Stromal cell of bone marrow (primary cell): Measurements from ENCODE around the gene AMOTL1.

Source experiments
- DNase-seq: peaks from one replicate; pipeline ENCODE4 v3.0.0-alpha.2; 2012; ENCODE audit warnings: low read depth

AMOTL1 gene

GRCh38 chr11:94857337-94857736, 89.2 kb downstream of the AMOTL1 start:
- DNase-seq, result no peak

GRCh38 chr11:94858012-94858705, 90.0 kb downstream of the AMOTL1 start:
- no peak for DNase-seq

GRCh38 chr11:94860333-94860732, 92.2 kb downstream of the AMOTL1 start:
- no peak for DNase-seq

- DNase-seq, result no peak
Observed at GRCh38 chr11:94861306-94861845, 93.2 kb downstream of the AMOTL1 start.

- DNase-seq, result peak; percentile 43
Observed at GRCh38 chr11:94862926-94863880, 95.0 kb downstream of the AMOTL1 start.

GRCh38 chr11:94864506-94865045, 96.4 kb downstream of the AMOTL1 start:
- DNase-seq, result no peak

- no peak for DNase-seq
Observed at GRCh38 chr11:94866231-94866822, 98.2 kb downstream of the AMOTL1 start.

- DNase-seq, result no peak
Observed at GRCh38 chr11:94866936-94867795, 99.0 kb downstream of the AMOTL1 start.

GRCh38 chr11:94868468-94868867, 100.3 kb downstream of the AMOTL1 start:
- no peak for DNase-seq

- no peak for DNase-seq
Observed at GRCh38 chr11:94869186-94869585, 101.0 kb downstream of the AMOTL1 start.

- DNase-seq, result no peak
Observed at GRCh38 chr11:94870422-94870821, 102.3 kb downstream of the AMOTL1 start.

GRCh38 chr11:94871491-94872185, 103.5 kb downstream of the AMOTL1 start:
- no peak for DNase-seq

- no peak for DNase-seq
Observed at GRCh38 chr11:94873916-94874540, 105.9 kb downstream of the AMOTL1 start.

- no peak for DNase-seq
Observed at GRCh38 chr11:94876222-94876621, 108.1 kb downstream of the AMOTL1 start.

- peak; percentile 96 for DNase-seq
Observed at GRCh38 chr11:94876645-94877442, 108.7 kb downstream of the AMOTL1 start.

- no peak for DNase-seq
Observed at GRCh38 chr11:94877443-94878200, 109.5 kb downstream of the AMOTL1 start.

- DNase-seq, result no peak
Observed at GRCh38 chr11:94879006-94879405, 110.8 kb downstream of the AMOTL1 start.

- no peak for DNase-seq
Observed at GRCh38 chr11:94880216-94880615, 112.1 kb downstream of the AMOTL1 start.

- no peak for DNase-seq
Observed at GRCh38 chr11:94882931-94883330, 114.8 kb downstream of the AMOTL1 start.
